Left cardiac atrium (tissue), 4 donors: ENCODE data around the gene TWIST2. TPM values are rescaled to one million over a fixed set of nuclear protein-coding genes. Genes with fewer than 3 reads are reported as not detected.
A peak's percentile ranks its signal among the peaks of the same experiment; 100 is the strongest.

ENCODE experiments used
- ATAC-seq, 2 donors: fragments of 200-7000 bp; cut with Tn5 transposase; one replicate each; pipeline ENCODE4 v1.9.1; 2020; ENCODE audit warnings: mild to moderate bottlenecking in 2 of 2, moderate library complexity in 2 of 2
- DNase-seq: peaks from one replicate; pipeline ENCODE4 v3.0.0-alpha.2; 2020
- intact Hi-C, 2 donors: fragments of 100-400 bp; cut with DNase I; formaldehyde crosslinking; loops; one replicate each; pipeline versions ENCODE4 v1.14.1 to v1.15.1; 2022 to 2023
- total RNA-seq, 2 donors: library from RNA; stranded (reverse); fragmentation: NEBNext Ultra II Directional; extraction: Animal tissue kit (Norgen Biotek cat#: 25700); gene quantifications; one replicate each; pipeline ENCODE4 v1.2.1, GENCODE V29; 2021
- donor health status: DM: no; HTN: yes; CAD: no.
- donor health status: DM: no; HTN: yes; CAD: no; lungs with severe emphysema.
- donor health status: DM: yes; HTN: yes; CAD: no.
- donor health status: Dilated cardiomyopathy.

TWIST2 gene
- total RNA-seq, 2 donors from 2014 or later: 7.6 to 8.3 TPM

DNA sequence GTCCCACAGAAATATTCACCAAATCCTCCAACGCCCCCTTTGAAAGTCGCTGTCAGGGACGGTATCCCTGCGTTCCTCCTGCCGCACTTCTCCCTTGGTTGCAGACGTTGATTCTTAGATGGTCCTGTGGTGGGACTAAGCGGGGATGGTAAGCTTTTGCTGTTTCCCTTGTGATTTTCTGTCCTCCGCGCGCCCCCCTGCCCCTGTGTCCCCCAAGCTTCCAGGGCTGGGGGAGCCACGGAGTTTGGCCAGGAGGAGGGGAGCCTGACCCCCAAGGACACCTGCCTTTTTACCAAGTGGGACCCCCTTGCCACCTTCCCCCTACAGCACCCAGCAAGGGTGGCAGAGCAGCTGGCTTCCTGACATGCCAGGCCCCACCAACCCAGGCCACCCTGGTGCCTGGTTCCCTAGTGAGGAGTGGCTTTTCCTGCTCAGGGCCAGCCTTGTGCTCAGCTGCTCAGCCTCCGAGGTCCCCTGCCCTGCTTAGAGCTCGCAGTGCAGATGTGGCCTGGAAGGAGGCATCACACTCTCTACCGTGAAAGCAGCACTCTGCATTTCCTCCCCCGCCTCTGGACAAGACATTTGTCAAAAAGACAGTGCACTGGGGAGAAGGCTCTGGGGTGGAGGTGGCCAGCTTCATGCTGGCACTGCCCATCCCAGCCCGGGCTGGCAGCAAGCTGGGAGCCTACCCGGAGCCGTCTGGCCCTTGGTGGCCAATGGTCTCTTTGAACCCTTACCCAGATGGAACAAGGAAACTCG, 49.4 kb downstream of the TWIST2 start:
- intact Hi-C loops: no loop called here
- DNase-seq (no peak), ATAC-seq (peak in 1 of 2 donors; percentile 42)

DNA sequence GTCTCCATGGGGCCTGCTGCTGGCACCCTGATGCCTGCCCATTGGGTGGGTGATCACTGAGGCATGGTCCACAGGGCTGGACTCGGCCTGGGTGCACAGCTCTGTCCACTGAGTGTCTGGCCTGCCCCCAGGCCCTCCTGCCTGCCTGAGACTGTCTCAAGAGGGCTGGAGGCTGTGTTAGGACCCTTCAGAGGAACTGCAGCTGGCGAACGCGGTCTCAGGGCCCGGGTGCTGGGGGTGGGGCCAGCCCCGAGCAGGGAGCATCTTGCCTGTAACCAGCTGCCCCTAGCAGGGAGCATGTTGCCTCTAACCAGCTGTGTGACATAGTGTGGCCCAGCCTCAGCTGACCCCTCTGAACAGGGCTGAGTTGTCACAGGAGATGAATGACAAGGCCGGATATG, 50.0 kb downstream of the TWIST2 start:
- ATAC-seq: peak in 1 of 2 donors; percentile 6
- intact Hi-C loops: no loop called here
- no peak for DNase-seq

DNA sequence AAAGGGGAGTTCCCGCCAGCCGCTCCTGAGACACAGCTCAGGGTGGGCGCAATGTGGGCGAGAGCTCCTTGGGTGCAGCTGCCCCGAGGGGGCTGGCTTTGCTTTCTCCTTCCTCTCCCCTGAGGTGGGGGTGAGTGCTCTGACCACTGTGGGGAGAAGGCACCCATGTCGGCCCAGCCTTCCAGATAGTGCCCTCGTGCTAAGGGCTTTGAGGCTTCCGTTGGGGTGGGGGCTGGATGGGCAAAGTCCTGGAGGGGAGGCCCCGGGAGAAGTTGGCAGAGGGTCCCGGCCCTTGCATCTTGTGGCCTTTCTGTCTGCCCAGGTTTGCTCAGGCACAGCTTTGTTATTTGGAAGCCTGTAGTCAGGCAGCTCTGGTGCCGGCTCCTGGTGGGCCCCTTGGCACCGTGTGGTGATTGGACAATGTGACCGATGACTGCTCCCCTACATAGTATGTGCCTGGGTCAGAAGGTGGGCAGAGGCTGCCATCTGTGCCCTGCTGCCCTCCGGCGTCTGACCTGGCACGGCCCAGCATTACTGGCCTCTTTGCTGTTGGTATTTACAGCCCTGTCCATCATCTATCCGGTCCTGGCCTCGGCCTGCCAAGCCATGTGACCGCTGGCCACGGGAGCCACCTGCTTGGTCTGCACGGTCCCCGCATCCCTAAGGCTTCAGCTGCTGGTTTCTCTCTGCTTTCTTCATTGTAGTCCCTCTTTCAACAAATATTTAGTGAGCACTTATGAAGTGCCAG, 50.8 kb downstream of the TWIST2 start:
- DNase-seq (no peak), ATAC-seq (no peak)
- intact Hi-C loops: no loop called here

DNA sequence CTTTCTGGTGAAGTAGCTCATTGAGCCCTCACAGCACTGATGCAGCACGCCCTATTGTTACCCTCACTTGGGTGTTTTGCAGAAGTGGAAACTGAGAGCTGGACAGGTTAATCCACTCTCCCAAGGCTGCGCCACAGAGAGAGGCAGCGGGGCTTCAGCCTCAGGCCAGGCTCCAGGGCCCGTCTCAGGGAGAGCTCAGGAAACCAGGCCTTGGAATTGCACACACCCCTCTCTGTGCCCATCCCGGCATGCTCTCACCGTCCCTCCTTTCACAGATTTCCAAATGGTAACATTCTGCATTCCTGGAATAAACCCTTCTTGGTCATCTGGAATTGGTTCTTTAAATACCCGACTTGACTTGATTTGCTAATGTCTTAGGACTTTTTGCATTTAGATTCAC, 51.5 kb downstream of the TWIST2 start:
- intact Hi-C loops: no loop called here
- DNase-seq (no peak), ATAC-seq (no peak)

DNA sequence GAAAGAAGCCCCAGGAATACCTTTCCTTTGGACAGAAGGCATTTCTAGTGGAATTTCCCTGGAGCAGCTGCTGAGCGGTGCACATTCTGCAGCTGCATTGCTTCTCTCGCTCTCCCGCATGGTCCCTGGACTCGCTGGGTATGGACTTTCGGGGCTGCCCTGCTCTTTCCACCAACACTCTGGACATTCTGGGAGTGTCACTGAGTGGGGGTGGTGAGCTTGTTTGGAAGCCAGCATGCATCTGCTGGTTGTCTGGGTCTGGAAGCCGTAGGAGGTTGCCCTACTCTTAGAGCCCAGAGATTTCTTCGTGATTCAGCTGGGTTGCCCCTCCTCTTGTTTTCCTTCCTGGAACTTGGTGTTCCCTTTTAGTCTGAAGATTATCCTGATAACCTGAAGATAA, 52.6 kb downstream of the TWIST2 start:
- ATAC-seq (no peak), DNase-seq (no peak)

DNA sequence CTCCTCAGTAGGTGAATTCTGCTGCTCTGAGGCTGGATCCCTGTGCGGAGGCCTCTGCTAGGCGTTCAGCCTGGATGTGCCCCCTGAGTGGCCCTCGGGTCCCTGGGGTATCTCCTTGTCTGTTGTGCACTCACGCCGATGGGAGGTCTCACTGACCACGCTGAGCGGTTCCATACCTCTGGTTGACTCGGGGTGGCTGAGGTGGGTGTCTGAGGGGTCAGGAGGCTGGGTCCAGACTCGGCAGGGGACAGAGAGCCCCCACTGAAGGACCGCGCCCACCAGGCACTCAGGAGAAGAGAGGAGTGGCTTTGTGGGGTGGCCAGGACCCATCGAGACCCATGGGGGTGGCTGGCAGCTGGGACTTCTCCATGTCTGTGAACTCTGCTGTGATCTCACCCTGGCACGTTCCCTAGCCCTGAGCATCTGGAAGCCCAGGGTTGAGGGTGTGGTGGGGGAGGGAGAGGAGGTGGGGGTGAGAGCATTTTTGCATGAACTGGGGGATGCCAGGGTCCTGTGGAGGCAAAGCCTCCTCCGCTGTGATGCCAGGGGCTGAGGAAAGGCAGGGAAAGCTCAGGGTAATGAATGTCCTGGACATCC, 53.7 kb downstream of the TWIST2 start:
- no peak for DNase-seq
- no peak for ATAC-seq
- intact Hi-C loops: no loop called here

More for the DNA sequence above, 52.6 kb downstream of the TWIST2 start:
- intact Hi-C loops: no loop called here

DNA sequence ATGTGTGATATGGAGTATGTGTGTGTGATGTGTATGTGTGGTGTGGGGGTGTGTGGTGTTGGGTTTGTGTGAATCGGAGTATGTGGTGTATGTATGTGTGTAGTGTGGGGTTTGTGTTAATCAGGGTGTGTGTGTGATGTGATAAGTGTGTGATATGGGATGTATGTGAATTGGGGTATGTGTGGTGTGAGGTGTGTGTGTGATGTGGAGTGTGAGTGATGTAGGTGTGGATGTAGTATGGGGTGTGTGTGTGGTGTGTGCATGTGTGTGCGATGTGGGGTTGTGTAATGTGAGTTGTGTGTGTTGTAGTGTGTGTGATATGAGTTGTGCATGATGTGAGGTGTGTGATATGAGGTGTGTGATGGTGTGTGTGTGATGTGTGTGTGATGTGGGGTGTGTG, 54.4 kb downstream of the TWIST2 start:
- DNase-seq: no peak
- intact Hi-C loops: no loop called here
- ATAC-seq: no peak

DNA sequence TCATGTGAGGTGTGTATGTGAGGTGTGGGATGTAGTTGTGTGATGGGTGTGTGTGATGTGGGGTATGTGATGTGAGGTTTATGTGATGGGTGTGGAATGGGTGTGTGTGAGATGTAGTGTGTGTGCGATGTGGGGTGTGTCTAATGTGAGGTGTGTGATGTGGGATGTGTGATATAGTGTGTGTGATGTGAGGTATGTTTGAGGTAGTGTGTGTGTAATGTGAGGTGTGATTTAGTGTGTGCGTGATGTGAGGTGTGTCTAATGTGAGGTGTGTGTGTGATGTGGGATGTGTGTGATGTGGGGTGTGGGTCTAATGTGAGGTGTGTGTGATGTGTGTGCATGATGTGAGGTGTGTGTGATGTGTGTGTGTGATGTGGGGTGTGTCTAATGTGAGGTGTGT, 55.3 kb downstream of the TWIST2 start:
- no peak for ATAC-seq
- intact Hi-C loops: no loop called here

DNA sequence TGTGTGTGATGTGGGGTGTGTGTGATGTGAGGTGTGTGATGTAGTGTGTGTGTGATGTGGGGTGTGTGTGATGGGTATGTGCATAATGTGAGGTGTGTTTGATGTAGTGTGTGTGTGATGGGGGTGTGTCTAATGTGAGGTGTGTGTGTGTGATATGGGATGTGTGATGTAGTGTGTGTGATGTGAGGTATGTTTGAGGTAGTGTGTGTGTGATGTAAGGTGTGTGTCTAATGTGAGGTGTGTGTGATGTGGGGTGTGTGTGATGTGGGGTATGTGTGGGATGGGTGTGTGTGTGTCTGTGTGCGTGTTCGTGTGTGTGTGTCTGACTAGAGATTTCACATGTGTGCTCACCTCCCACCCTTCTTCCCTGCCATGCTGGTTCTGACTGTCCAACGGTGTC, 56.3 kb downstream of the TWIST2 start:
- DNase-seq (no peak), ATAC-seq (no peak)
- intact Hi-C loops: no loop called here

More for the DNA sequence above, 55.3 kb downstream of the TWIST2 start:
- no peak for DNase-seq

DNA sequence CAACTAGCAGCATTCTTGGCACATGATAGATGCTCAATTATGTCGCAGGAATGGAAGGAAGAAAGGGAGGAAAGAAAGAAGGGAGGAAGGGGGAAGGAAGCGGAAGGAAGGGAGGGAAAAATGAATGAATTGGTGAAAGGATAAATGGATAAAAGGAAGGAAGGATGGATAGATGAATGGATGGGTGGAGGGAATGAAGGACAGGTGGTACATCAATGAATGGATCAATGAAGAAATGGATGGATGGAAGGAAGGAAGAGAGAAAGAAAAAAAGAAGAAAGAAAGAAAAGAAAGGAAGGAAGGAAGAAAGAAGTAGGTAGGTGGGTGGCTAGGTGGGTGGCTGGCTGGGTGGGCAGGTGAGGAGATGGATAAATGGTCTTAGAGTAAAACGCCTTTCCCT, 56.8 kb downstream of the TWIST2 start:
- ATAC-seq (no peak), DNase-seq (no peak)
- intact Hi-C loops: no loop called here

DNA sequence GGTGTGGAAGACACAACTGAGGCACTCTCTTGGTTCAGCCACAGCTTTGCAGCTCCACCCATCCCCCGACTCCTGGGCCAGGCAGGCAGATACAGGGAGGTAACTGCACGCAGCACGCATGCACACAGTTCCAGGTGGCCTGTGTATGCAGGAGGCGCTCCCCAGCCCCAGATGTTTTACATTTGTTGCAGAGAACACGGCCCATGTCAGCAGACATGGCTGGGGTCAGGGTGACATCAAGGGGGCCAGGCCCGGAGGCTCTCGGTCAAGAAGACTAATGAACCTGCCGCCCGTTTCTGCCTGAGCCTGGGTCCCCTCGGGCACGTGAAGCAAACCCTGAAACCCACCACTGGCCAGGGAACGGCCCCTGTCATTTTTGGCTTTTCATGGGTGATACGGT, 57.3 kb downstream of the TWIST2 start:
- intact Hi-C loops: no loop called here
- DNase-seq: no peak
- ATAC-seq: no peak

DNA sequence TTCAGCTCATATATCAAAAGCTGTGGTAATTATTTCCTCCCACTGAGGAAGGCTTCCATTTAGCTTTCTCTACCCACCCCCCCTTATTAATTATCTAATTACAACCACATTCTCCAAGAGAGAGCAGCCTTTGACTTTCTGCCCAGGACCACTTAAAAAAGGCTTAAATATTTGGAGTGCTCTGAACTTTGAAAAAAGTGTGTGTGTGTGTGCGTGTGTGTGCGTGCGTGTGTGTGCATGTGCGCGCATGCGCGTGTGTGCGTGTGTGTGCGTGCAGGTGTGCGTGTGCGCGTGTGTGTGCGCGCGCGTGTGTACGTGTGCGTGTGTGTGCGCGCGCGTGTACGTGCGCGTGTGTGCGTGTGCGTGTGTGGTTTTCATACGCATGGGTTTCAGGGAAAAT, 57.8 kb downstream of the TWIST2 start:
- ATAC-seq: no peak
- intact Hi-C loops: no loop called here

DNA sequence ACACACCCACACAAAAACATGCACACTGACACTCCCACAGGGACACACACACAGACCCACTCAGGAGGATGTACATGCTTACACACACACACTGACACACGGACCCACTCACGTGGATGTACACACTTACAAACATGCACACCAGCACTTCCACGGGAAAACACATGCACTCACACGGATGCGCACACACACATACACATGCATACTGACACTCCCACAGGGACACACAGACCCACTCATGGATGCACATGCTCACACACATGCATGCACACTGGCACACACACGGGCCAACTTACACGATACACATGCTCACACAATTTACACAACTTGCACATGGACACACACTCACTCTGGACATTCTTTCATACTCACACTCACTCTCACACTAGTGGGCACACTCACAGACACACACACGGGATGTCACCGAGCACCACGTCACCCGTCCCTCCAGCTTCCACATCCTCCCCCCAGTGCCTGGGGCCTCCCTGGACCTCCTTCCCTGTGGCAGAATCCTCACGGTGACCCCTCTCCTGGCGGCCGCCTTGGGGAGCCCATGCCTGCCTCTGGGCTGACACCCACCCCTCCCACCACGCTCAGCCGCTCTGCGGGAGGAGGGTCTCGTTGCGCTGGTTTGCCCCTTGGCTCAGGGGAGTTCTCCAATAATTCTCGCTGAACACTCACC, 58.5 kb downstream of the TWIST2 start:
- DNase-seq (no peak), ATAC-seq (no peak)
- intact Hi-C loops: no loop called here

More for the DNA sequence above, 57.8 kb downstream of the TWIST2 start:
- no peak for DNase-seq

DNA sequence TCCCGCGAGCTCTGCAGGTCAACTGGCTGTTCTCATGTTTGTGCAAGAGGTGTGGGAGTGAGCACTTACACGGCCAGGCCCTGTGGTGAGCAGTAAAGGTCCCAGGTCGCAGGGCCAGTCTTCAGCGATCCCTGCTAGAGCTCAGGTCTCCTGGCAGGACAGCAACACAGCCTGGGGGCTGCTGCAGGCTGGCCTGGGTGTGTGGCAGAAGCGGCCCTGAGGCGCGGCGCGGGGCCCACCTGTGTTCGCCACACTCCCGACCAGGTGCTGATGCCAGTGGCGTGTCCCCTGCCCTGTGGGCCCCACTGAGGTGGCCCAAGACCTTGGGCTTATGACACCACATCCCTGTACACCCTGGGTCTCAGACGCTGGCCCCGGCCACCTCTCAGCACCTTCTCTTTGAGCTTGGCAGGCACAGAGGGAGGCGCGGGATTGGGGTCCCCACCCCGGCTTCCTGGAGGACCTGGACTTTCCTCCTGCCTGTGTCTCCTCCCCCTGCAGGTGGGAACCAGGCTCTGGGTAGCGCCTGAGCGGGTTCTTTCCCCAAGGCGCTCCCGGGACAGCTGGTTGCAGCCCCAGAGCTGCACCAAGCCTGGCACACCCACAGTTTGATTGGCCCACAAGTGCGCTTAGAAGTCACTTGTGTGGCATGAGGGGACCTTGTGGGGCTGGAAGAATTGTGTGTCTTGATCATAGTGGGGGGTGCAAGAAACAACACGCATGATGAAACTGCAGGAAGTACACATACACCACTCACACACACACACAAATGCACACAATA, 59.2 kb downstream of the TWIST2 start:
- ATAC-seq: no peak
- intact Hi-C loops: no loop called here
- no peak for DNase-seq

DNA sequence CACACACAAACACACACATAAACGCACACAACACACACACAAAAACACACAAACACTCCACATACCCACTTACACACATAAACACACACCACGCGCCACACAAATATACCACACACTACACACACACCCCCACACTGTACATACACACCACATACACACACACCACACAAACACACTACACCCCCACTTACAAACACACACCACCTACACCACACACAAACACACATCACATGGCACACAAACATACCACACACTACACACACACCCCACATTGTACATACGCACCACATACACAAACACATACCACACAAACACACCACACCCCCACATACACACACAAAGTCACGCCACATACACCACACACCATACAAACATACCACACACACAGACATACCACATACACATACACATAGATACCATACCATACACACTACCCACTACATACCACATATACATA, 59.9 kb downstream of the TWIST2 start:
- intact Hi-C loops: no loop called here
- no peak for DNase-seq
- no peak for ATAC-seq

DNA sequence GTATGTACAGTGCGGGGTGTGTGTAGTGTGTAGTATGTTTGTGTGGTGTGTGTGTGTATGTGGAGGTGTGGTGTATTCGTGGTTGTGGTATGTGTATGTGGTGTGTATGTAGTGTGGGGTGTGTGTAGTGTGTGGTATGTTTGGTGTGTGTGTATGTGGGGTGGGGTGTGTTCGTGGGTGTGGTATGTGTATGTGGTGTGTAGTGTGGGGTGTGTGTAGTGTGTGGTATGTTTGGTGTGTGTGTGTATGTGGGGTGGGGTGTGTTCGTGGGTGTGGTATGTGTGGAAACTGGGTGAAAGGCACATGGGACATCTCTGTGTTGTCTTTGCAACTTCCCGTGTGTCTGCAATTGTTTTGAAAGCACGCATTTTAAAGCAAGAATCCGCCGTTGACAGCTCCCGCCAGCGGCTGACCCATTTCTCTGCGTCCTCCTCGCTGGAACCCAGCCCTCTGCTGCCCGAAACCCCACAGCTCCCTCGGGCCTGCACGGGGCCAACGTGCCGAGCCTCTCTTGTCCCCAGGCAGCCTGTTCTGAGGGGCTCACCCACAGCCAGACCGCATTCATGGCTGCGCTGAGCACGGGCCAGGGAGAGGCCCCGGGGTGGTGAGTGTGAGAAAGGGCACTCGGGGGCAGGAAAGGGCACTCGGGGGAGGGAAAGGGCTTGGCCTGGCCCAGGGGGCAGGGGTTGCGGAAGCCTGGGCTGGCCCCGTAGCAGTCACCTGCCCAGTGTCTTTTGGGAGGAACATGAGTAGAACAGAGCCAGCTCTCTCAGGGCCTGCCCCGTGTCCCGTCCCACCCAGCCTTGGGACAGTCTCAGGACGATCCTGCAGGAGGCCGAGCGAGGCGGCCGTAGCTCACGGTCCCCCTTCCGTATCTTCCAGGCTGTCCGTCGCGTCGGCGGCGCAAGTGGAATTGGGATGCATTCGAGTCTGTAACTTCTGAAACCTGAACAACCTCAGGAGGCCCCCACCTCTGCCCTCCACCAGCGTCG, 61.4 kb downstream of the TWIST2 start:
- DNase-seq: peak; percentile 67
- peak; percentile 60 to 88 for ATAC-seq
- intact Hi-C loops: no loop called here

DNA sequence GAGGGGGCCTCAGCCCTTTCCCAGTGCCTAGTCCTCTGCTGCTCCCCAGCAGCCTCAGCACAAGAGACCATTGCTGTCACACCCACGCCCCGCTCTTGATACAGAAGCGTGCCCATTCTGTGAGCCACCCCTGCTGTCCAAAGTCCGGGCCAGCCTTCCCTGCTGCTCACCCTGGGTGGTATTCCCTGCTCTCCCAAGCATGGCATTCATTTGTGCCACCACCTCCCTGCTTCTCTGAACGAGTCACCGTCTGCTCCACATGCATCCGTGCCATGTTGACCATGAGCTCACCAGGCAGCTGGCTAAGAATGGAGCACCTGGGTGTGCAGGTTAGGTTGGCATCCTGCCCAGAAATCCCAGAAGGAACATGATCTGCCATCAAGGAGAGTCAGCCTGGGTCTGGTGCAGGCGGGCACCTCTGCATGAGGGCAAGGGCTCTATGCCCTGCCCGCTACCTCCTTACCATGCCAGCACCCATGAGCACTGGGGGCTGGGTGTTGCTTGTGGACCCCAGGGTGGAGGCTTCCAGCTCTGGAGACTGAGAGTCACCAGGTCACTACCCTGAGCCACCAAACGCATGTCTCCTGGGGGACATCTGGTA, 63.0 kb downstream of the TWIST2 start:
- peak; percentile 19 for DNase-seq
- no peak for ATAC-seq
- intact Hi-C loops: no loop called here
